MG63 (cell line): ENCODE measurements around the gene PRCC. TPM values are rescaled to one million over a fixed set of nuclear protein-coding genes. Genes with fewer than 3 reads are reported as not detected.

Experiments
- DNase-seq: peaks from one replicate; pipeline ENCODE4 v3.0.0-alpha.2; 2020
- H3K27me3 ChIP-seq: fragments of 250-450 bp; sonication (Bioruptor Pico); 2 replicates; pipeline ENCODE4 v1.5.1; 2020; ENCODE audit warnings: mild to moderate bottlenecking, moderate library complexity
- H3K36me3 ChIP-seq: fragments of 250-450 bp; sonication (Bioruptor Pico); 2 replicates; pipeline ENCODE4 v1.5.1; 2020; ENCODE audit warnings: mild to moderate bottlenecking, moderate library complexity
- H3K4me3 ChIP-seq: fragments of 250-450 bp; sonication (Bioruptor Pico); 2 replicates; pipeline ENCODE4 v1.5.1; 2020; ENCODE audit warnings: mild to moderate bottlenecking, moderate library complexity
- H3K9me3 ChIP-seq: fragments of 250-450 bp; sonication (Bioruptor Pico); 2 replicates; pipeline ENCODE4 v1.5.1; 2020; ENCODE audit warnings: mild to moderate bottlenecking, moderate library complexity
- total RNA-seq: library from RNA; depleted of rRNA; stranded (reverse); fragments of >200 nt; shearing (Covaris generic); gene quantifications from 2 replicates; pipeline ENCODE4 v1.2.3, GENCODE V29; 2014; ENCODE audit warnings: low replicate concordance; rRNA removed

The PRCC gene
- 56.9 and 65.6 TPM in 2 replicates for total RNA-seq

GRCh38 chr1:156767101-156767878, at the start of gene PRCC:
Gene PRCC (plus strand): TSS chr1:156767535. CDS start chr1:156767772, 237 bp downstream.
- peak; percentile 99 for DNase-seq
- Histone ChIP-seq H3K27me3 (no peaks in the 10 kb centered on the region), H3K4me3 (peak within 1 kb of the TSS; percentile 88), H3K9me3 (no peaks in the 10 kb centered on the region), H3K36me3 (peaks cover 36% of the 10 kb centered on the region)

GRCh38 chr1:156721131-156721530, 46.2 kb upstream of the PRCC start:
- no peak for DNase-seq
- Histone ChIP-seq H3K27me3 (no peaks in the 10 kb centered on the region), H3K4me3 (no peak overlapping the region), H3K36me3 (peaks cover 55% of the 10 kb centered on the region), H3K9me3 (no peaks in the 10 kb centered on the region)

- Histone ChIP-seq H3K4me3 (no peak overlapping the region), H3K27me3 (no peaks in the 10 kb centered on the region), H3K9me3 (no peaks in the 10 kb centered on the region), H3K36me3 (peaks cover 59% of the 10 kb centered on the region)
- DNase-seq: no peak
These were observed 45.8 kb upstream of the PRCC start for GRCh38 chr1:156721535-156721934.

GRCh38 chr1:156725683-156726280, 41.6 kb upstream of the PRCC start:
- Histone ChIP-seq H3K9me3 (no peaks in the 10 kb centered on the region), H3K4me3 (peak overlapping the region; percentile 81), H3K36me3 (peaks cover 64% of the 10 kb centered on the region), H3K27me3 (no peaks in the 10 kb centered on the region)
- DNase-seq: peak; percentile 82

- no peaks in the 10 kb centered on the region for H3K9me3 ChIP-seq
- H3K36me3 ChIP-seq: peaks cover 55% of the 10 kb centered on the region
- H3K4me3 ChIP-seq: peak overlapping the region; percentile 81
- H3K27me3 ChIP-seq: no peaks in the 10 kb centered on the region
- DNase-seq: peak; percentile 59
These were observed 40.6 kb upstream of the PRCC start for GRCh38 chr1:156726549-156727226.

- no peak for DNase-seq
- Histone ChIP-seq H3K36me3 (peaks cover 50% of the 10 kb centered on the region), H3K27me3 (no peaks in the 10 kb centered on the region)
These were observed 39.8 kb upstream of the PRCC start for GRCh38 chr1:156727492-156727891.

DNA sequence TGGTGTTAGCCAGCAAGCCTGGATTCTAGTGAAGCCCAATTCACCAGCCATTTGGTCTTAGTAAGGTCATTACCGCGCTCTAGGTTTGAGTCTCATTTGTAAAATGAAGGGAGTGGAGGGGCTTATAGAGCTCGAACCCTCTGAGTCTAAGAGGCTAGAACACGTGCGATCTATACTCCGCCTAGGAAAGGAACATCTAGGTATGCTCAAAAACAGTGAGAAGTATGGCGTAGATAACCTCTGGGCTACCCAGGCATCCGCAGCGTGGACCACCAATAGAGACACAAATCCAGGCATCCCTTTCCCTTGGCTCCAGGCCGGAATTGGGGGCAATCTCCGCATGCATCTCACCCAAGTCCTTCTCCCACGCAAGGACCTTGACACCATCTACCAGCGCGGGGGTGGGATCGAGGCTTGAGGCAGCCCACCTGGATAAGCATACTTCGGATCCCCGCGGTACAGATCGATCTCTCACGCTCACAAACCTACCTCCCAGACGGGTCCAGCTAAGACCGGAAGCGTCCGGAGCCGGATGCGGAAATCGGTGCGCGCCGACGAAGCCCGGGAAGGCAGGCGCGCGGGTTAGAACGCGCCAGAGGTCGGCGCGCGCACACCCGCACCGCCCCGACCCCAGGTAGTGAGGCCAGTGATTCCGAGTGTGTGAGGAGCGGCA, 39.3 kb upstream of the PRCC start, which contains the start of gene METTL25B:
METTL25B (plus strand) TSS at position 544 of the 673 bp plus-strand sequence. CDS start 636 bp downstream, outside the sequence.
- Histone ChIP-seq H3K27me3 (no peaks in the 10 kb centered on the region), H3K36me3 (peaks cover 44% of the 10 kb centered on the region), H3K9me3 (no peaks in the 10 kb centered on the region), H3K4me3 (peak within 1 kb of the TSS; percentile 81)
- peak; percentile 88 for DNase-seq

More at GRCh38 chr1:156727492-156727891, 39.8 kb upstream of the PRCC start:
- Histone ChIP-seq H3K4me3 (peak overlapping the region; percentile 81), H3K9me3 (no peaks in the 10 kb centered on the region)

- Histone ChIP-seq H3K27me3 (no peaks in the 10 kb centered on the region), H3K4me3 (peak within 1 kb of the TSS; percentile 81), H3K36me3 (peaks cover 37% of the 10 kb centered on the region), H3K9me3 (no peaks in the 10 kb centered on the region)
- peak; percentile 98 for DNase-seq
These were observed 38.5 kb upstream of the PRCC start, which contains the start of gene ISG20L2 for GRCh38 chr1:156728599-156729462. Gene ISG20L2 (minus strand): TSS chr1:156728766. CDS start chr1:156727652, 1,114 bp downstream.

DNA sequence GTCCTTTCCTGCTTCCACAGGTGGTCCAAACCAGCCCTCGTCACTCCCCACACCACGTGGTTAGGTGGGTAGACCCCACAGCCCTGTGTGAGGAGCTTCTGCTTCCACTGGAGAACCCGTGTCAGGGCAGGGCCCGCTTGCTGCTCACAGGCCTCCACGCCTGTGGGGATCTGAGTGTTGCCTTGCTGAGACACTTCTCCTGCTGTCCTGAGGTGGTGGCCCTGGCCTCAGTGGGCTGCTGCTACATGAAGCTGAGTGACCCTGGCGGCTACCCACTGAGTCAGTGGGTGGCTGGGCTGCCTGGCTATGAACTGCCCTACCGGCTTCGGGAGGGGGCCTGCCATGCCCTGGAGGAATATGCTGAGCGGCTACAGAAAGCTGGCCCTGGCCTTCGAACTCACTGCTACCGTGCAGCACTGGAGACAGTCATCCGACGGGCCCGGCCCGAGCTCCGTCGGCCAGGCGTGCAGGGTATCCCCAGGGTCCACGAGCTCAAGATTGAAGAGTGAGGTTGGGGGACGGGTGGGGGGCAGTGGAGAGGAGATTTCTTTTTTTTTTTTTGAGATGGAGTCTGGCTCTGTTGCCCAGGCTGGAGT, 33.2 kb upstream of the PRCC start:
- Histone ChIP-seq H3K9me3 (no peaks in the 10 kb centered on the region), H3K36me3 (peaks cover 40% of the 10 kb centered on the region), H3K4me3 (no peak overlapping the region), H3K27me3 (no peaks in the 10 kb centered on the region)
- no peak for DNase-seq

GRCh38 chr1:156738407-156738806, 28.9 kb upstream of the PRCC start:
- DNase-seq: no peak
- no peaks in the 10 kb centered on the region for H3K9me3 ChIP-seq
- peaks cover 78% of the 10 kb centered on the region for H3K36me3 ChIP-seq
- H3K27me3 ChIP-seq: no peaks in the 10 kb centered on the region
- H3K4me3 ChIP-seq: no peak overlapping the region

- no peak for DNase-seq
- Histone ChIP-seq H3K4me3 (no peak overlapping the region), H3K9me3 (no peaks in the 10 kb centered on the region), H3K36me3 (peaks cover 83% of the 10 kb centered on the region), H3K27me3 (no peaks in the 10 kb centered on the region)
These were observed 28.4 kb upstream of the PRCC start for GRCh38 chr1:156738916-156739315.

DNA sequence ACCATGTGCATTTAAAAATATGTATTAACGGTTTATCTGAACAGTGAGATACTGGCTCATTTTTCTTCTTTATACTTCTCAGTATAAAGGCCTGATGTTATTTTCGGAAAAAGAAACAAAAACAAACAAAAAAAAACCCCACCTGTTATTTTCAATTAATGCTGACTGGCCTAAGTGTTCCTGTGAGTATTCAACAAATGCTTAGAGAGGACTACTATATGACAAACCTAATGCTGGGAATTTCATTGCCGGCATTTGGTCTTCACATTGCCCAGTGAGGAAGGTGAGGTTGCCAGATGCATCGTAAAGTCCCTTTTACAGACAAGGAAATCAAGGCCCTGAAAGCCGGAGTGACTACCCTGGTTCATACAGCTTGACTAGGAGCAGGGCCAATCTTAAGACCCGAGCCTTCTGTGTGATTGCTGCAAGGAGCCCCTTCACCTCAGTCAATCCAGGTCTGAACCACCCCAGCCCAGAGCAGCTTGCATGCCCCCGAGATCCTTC, 27.0 kb upstream of the PRCC start:
- peaks cover 88% of the 10 kb centered on the region for H3K36me3 ChIP-seq
- H3K9me3 ChIP-seq: no peaks in the 10 kb centered on the region
- no peaks in the 10 kb centered on the region for H3K27me3 ChIP-seq
- DNase-seq: no peak
- peak overlapping the region; percentile 68 for H3K4me3 ChIP-seq

GRCh38 chr1:156740741-156741480, 26.4 kb upstream of the PRCC start, which contains the start of gene MRPL24:
Gene MRPL24 (minus strand): TSS chr1:156741088. CDS start chr1:156738704, 2,384 bp downstream.
- H3K27me3 ChIP-seq: no peaks in the 10 kb centered on the region
- H3K36me3 ChIP-seq: peaks cover 90% of the 10 kb centered on the region
- H3K9me3 ChIP-seq: no peaks in the 10 kb centered on the region
- peak; percentile 99 for DNase-seq
- peak within 1 kb of the TSS; percentile 68 for H3K4me3 ChIP-seq

GRCh38 chr1:156741481-156741983, 25.8 kb upstream of the PRCC start:
- H3K9me3 ChIP-seq: no peaks in the 10 kb centered on the region
- H3K27me3 ChIP-seq: no peaks in the 10 kb centered on the region
- peak overlapping the region; percentile 25 for H3K4me3 ChIP-seq
- H3K36me3 ChIP-seq: peaks cover 91% of the 10 kb centered on the region
- no peak for DNase-seq
